Adrenal gland (tissue), 5 donors: ENCODE measurements around the gene RNF40.

Experiments used
- POLR2A ChIP-seq, 2 donors: fragments of 450-650 bp; IDR thresholded peaks; one replicate each; pipeline ENCODE4 v1.6.1; 2017; ENCODE audit warnings: antibody characterized with exemption in 2 of 2, mild to moderate bottlenecking in 2 of 2, moderate library complexity in 1 of 2
- TF ChIP-seq, protein P1 (sequence below), 6 experiments: fragments of 450-650 bp in 4 of 6; fragments of 200-600 bp in 2 of 6; sonication (generic) in 1 of 6; IDR thresholded peaks; 1 replicate in 5 of 6; 2 replicates in 1 of 6; pipeline versions ENCODE4 v1.5.1 to v1.8.0; 2016 to 2021; ENCODE audit warnings: antibody characterized with exemption in 6 of 6, mild to moderate bottlenecking in 2 of 6, moderate library complexity in 1 of 6
- donor health status: DM: no; HTN: no; CAD: no.

DNA sequence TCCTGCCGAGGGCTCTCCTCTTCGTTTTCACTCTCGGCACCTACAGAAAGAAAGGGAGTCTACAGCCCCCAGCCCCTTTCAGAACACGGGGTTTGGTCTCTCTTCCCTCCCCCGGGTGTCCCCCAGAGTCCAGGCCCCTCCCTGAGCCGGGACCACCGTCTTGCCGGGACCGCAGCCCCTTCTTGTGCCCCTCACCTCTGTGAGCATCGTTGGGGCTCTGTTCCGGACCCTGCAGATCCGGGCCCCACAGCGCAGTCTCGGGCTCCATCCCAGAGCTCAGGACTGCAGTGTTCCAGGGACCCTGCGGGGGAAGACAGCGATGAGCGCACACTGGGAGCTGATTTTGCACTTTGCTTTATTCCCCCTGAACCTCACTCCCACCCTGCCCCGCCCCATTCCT lies 22.1 kb downstream of the RNF40 start:
- TF ChIP-seq, protein P1, sequence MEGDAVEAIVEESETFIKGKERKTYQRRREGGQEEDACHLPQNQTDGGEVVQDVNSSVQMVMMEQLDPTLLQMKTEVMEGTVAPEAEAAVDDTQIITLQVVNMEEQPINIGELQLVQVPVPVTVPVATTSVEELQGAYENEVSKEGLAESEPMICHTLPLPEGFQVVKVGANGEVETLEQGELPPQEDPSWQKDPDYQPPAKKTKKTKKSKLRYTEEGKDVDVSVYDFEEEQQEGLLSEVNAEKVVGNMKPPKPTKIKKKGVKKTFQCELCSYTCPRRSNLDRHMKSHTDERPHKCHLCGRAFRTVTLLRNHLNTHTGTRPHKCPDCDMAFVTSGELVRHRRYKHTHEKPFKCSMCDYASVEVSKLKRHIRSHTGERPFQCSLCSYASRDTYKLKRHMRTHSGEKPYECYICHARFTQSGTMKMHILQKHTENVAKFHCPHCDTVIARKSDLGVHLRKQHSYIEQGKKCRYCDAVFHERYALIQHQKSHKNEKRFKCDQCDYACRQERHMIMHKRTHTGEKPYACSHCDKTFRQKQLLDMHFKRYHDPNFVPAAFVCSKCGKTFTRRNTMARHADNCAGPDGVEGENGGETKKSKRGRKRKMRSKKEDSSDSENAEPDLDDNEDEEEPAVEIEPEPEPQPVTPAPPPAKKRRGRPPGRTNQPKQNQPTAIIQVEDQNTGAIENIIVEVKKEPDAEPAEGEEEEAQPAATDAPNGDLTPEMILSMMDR (IDR thresholded peaks at IDR 0.05) = no peak
- no peak for TF ChIP-seq POLR2A (IDR thresholded peaks at IDR 0.05)
